K562 (cell line): ENCODE results near the gene MYO3B.

ENCODE experiments used
- DLX4 ChIP-seq: fragments of 250-450 bp; sonication (Bioruptor Pico); IDR thresholded peaks from 2 replicates; pipeline ENCODE4 v1.6.1; 2021; ENCODE audit warnings: mild to moderate bottlenecking
- MAFF ChIP-seq: IDR thresholded peaks from 2 replicates; pipeline ENCODE4 v1.6.1; 2012; ENCODE audit warnings: low read length, improper control_type of control experiment
- SETDB1 ChIP-seq: IDR thresholded peaks from one replicate; pipeline ENCODE4 v1.6.1; 2012; ENCODE audit warnings: low read length, control low read depth, inconsistent platforms
- SIN3A ChIP-seq, 2 experiments: fragments of 150-350 bp in 1 of 2; IDR thresholded peaks; 2 replicates each; pipeline ENCODE4 v1.6.1; 2011 to 2016; ENCODE audit warnings: borderline replicate concordance in 2 of 2, low read depth in 2 of 2, low read length in 2 of 2, mild to moderate bottlenecking in 2 of 2, moderate library complexity in 2 of 2; ENCODE audit not compliant: control insufficient read depth in 1 of 2
- SMAD3 ChIP-seq: fragments of 450-650 bp; formaldehyde crosslinking; conservative IDR thresholded peaks from 2 replicates; pipeline ENCODE4 v1.4.0; 2020; ENCODE audit warnings: mild to moderate bottlenecking
- TOE1 ChIP-seq, 2 experiments: fragments of 450-650 bp in 1 of 2; sonication (generic) in 1 of 2; formaldehyde crosslinking in 1 of 2; IDR thresholded peaks; 2 replicates each; pipeline versions ENCODE4 v1.7.1 to v1.8.0; 2016 to 2022; ENCODE audit warnings: borderline replicate concordance in 2 of 2, mild to moderate bottlenecking in 2 of 2, antibody characterized with exemption in 1 of 2, inconsistent platforms in 1 of 2, low read depth in 1 of 2, missing genetic modification reagents in 1 of 2, moderate library complexity in 1 of 2
- YBX1 ChIP-seq: fragments of 450-650 bp; IDR thresholded peaks from 2 replicates; pipeline ENCODE4 v1.7.1; 2016; ENCODE audit warnings: mild to moderate bottlenecking

- no peak for TF ChIP-seq SETDB1
- TF ChIP-seq DLX4 (CRISPR knock-in tag): no peak
- no peak for TF ChIP-seq SMAD3 (CRISPR knock-in tag)
- no peak for TF ChIP-seq MAFF
- no peak for TF ChIP-seq SIN3A (IDR thresholded peaks at IDR 0.05; ENCODE audit: borderline replicate concordance in 2 of 2, control insufficient read depth in 1 of 2, low read depth in 2 of 2, low read length in 2 of 2)
- no peak for TF ChIP-seq YBX1
- no peak for TF ChIP-seq TOE1 (IDR thresholded peaks at IDR 0.05; ENCODE audit: borderline replicate concordance)
- TF ChIP-seq TOE1 (CRISPR knock-in tag; IDR thresholded peaks at IDR 0.05; ENCODE audit: borderline replicate concordance, low read depth): no peak
These were observed 197.2 kb downstream of the MYO3B start for GRCh38 chr2:170375192-170375591.
